ENCODE results near the gene MICAL1.

The MICAL1 gene

GRCh38 chr6:109486068-109486467, 30.5 kb upstream of the MICAL1 start:
- WGBS, 2 experiments (ENCODE audit: insufficient coverage in 2 of 2): no CpG with 5 or more reads among the region's 1 CpG

DNA sequence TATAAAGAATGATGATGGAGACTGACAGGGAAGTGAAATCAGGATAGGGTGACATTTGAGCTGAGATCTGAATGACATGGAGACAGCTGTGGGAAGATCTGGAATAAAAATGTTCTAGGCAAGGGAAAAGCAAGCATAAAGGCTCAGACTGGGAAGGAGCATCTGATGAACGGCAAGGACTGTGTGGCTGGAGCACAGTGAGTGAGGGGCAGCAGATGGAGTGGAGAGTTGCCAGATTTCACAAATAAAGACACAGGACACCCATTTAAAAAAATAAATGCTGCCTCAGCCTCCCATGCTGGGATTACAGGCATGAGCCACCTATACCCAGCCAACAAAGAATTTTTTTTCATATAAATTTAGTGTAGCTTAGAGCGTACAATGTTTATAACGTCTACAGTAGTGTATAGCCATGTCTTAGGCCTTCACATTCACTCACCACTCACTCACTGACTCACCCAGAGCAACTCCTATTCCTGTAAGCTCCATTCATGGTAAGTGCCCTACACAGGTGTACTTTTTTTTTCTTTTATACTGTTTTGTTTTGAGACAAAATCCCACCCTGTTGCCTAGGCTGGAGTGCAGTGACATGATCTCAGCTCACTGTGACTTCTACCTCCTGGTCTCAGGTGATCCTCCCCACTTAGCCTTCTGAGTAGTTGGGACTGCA, 29.8 kb upstream of the MICAL1 start:
- no peaks in the 10 kb centered on the region for H3K4me1 ChIP-seq (ENCODE audit: control insufficient read depth, insufficient read depth, low read length, poor library complexity, severe bottlenecking)
- peaks cover 15% of the 10 kb centered on the region for H3K36me3 ChIP-seq (ENCODE audit: control insufficient read depth, insufficient read depth, low read length)
- H3K4me3 ChIP-seq (ENCODE audit: extremely low read depth, insufficient read depth, low read length, poor library complexity, severe bottlenecking): no peak overlapping the region
- H3K9me3 ChIP-seq (ENCODE audit: control insufficient read depth, low read length): no peaks in the 10 kb centered on the region
- 57 to 71% methylated on average over 1 of the region's 3 CpGs for WGBS, 2 experiments (ENCODE audit: insufficient coverage in 2 of 2)
- no peak overlapping the region for H3K27ac ChIP-seq (ENCODE audit: low read depth, low read length, severe bottlenecking)

More at GRCh38 chr6:109486068-109486467, 30.5 kb upstream of the MICAL1 start:
- no peaks in the 10 kb centered on the region for H3K4me1 ChIP-seq (ENCODE audit: control insufficient read depth, insufficient read depth, low read length, poor library complexity, severe bottlenecking)
- no peaks in the 10 kb centered on the region for H3K9me3 ChIP-seq (ENCODE audit: control insufficient read depth, low read length)
- H3K36me3 ChIP-seq (ENCODE audit: control insufficient read depth, insufficient read depth, low read length): peaks cover 8% of the 10 kb centered on the region
- H3K4me3 ChIP-seq (ENCODE audit: extremely low read depth, insufficient read depth, low read length, poor library complexity, severe bottlenecking): no peak overlapping the region
- H3K27ac ChIP-seq (ENCODE audit: low read depth, low read length, severe bottlenecking): no peak overlapping the region

DNA sequence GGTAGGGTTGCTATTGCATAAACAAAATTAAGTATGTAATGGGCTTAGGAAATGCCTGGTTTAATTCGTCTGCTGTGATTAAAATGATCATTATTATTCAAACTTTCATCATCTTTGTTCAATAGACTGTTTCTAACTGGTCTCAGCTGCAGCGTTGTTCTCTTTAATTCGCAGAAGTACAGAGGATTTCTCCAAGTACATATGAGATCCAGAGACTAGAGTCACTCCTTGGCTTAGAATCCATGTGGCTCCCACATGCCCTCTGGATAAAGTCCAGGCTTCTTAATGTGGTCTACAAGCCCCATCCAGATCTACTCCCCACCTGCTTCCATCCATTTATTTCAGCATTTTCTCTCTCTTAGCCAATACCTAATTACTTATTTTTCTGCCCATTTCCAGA, 28.6 kb upstream of the MICAL1 start:
- H3K4me1 ChIP-seq (ENCODE audit: control insufficient read depth, insufficient read depth, low read length, poor library complexity, severe bottlenecking): peaks cover 5% of the 10 kb centered on the region
- peaks cover 25% of the 10 kb centered on the region for H3K36me3 ChIP-seq (ENCODE audit: control insufficient read depth, insufficient read depth, low read length)
- 100% methylated on average over 2 of the region's 3 CpGs for WGBS, 2 experiments (ENCODE audit: insufficient coverage in 2 of 2)
- no peak overlapping the region for H3K27ac ChIP-seq (ENCODE audit: low read depth, low read length, severe bottlenecking)
- H3K4me3 ChIP-seq (ENCODE audit: extremely low read depth, insufficient read depth, low read length, poor library complexity, severe bottlenecking): peak overlapping the region; percentile 33
- no peaks in the 10 kb centered on the region for H3K9me3 ChIP-seq (ENCODE audit: control insufficient read depth, low read length)

DNA sequence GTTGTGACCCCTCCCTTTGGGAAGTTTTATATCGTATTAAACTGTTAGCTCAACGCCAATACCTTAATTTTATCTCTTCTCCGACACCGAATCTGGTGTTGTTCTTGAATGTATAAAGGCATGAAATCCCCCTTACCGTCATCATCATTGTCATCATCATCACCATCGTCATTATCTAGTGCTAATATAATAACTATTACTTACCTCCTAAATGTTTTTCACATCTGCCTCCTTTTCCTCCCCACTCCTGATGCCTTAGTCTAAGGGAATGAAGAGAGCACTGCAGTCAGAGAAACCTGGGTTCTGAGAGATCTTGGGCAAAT, 28.1 kb upstream of the MICAL1 start:
- Histone ChIP-seq H3K36me3 (ENCODE audit: control insufficient read depth, insufficient read depth, low read length) (peaks cover 29% of the 10 kb centered on the region), H3K9me3 (ENCODE audit: control insufficient read depth, low read length) (no peaks in the 10 kb centered on the region), H3K27ac (ENCODE audit: low read depth, low read length, severe bottlenecking) (no peak overlapping the region), H3K4me3 (ENCODE audit: extremely low read depth, insufficient read depth, low read length, poor library complexity, severe bottlenecking) (peak overlapping the region; percentile 33), H3K4me1 (ENCODE audit: control insufficient read depth, insufficient read depth, low read length, poor library complexity, severe bottlenecking) (peaks cover 7% of the 10 kb centered on the region)
- WGBS, 2 experiments (ENCODE audit: insufficient coverage in 2 of 2): no CpG with 5 or more reads among the region's 6 CpGs

GRCh38 chr6:109482905-109483734, 27.5 kb upstream of the MICAL1 start, which contains the start of gene ZBTB24:
TSS of gene ZBTB24 (minus strand) at chr6:109483219. CDS start at chr6:109482026, 1,193 bp downstream.
- WGBS, 2 experiments (ENCODE audit: insufficient coverage in 2 of 2): 0% methylated on average over 33 to 43 of the region's 97 CpGs
- H3K4me3 ChIP-seq (ENCODE audit: extremely low read depth, insufficient read depth, low read length, poor library complexity, severe bottlenecking): peak within 1 kb of the TSS; percentile 69
- peaks cover 30% of the 10 kb centered on the region for H3K36me3 ChIP-seq (ENCODE audit: control insufficient read depth, insufficient read depth, low read length)

GRCh38 chr6:109480993-109481480, 25.5 kb upstream of the MICAL1 start:
- Histone ChIP-seq H3K4me1 (ENCODE audit: control insufficient read depth, insufficient read depth, low read length, poor library complexity, severe bottlenecking) (peaks cover 11% of the 10 kb centered on the region), H3K4me3 (ENCODE audit: extremely low read depth, insufficient read depth, low read length, poor library complexity, severe bottlenecking) (no peak overlapping the region), H3K36me3 (ENCODE audit: control insufficient read depth, insufficient read depth, low read length) (peaks cover 48% of the 10 kb centered on the region), H3K27ac (ENCODE audit: low read depth, low read length, severe bottlenecking) (no peak overlapping the region), H3K9me3 (ENCODE audit: control insufficient read depth, low read length) (no peaks in the 10 kb centered on the region)
- WGBS, 2 experiments (ENCODE audit: insufficient coverage in 2 of 2): 97 to 98% methylated on average over 7 of the region's 7 CpGs

More at GRCh38 chr6:109482905-109483734, 27.5 kb upstream of the MICAL1 start, which contains the start of gene ZBTB24:
- no peak within 1 kb of the TSS for H3K27ac ChIP-seq (ENCODE audit: low read depth, low read length, severe bottlenecking)
- H3K9me3 ChIP-seq (ENCODE audit: control insufficient read depth, low read length): no peaks in the 10 kb centered on the region
- peaks cover 7% of the 10 kb centered on the region for H3K4me1 ChIP-seq (ENCODE audit: control insufficient read depth, insufficient read depth, low read length, poor library complexity, severe bottlenecking)

- Histone ChIP-seq H3K4me3 (ENCODE audit: extremely low read depth, insufficient read depth, low read length, poor library complexity, severe bottlenecking) (no peak overlapping the region), H3K27ac (ENCODE audit: low read depth, low read length, severe bottlenecking) (no peak overlapping the region), H3K9me3 (ENCODE audit: control insufficient read depth, low read length) (no peaks in the 10 kb centered on the region), H3K4me1 (ENCODE audit: control insufficient read depth, insufficient read depth, low read length, poor library complexity, severe bottlenecking) (peaks cover 11% of the 10 kb centered on the region), H3K36me3 (ENCODE audit: control insufficient read depth, insufficient read depth, low read length) (peaks cover 68% of the 10 kb centered on the region)
- WGBS, 2 experiments (ENCODE audit: insufficient coverage in 2 of 2): 92 to 100% methylated on average over 3 of the region's 5 CpGs
Observed at GRCh38 chr6:109478841-109479624, 23.5 kb upstream of the MICAL1 start.

DNA sequence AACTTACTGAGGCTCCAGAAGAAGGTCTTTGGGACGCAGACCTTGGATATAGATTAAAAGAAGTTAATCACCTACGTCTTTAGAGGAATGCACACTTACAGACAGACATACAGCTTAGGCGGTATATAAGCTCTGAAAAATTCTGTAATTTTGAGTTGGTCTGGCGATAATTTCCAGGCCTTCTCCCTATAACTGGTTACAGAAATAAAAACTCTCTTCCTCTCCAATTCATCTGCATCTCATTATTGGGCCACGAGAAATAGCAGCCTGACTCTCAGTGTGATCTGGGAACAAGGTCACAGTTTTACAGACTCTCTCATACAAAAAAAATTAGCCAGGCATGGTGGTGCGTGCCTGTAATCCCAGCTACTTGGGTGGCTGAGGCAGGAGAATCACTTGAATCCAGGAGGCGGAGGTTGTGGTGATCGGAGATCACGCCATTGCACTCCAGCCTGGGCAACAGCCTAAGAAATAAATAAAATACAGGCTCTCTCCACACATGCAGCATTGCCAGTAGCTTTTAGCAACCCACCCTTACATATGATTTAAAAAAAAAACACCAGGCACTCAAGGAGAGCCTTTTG, 22.7 kb upstream of the MICAL1 start:
- Histone ChIP-seq H3K4me3 (ENCODE audit: extremely low read depth, insufficient read depth, low read length, poor library complexity, severe bottlenecking) (no peak overlapping the region), H3K4me1 (ENCODE audit: control insufficient read depth, insufficient read depth, low read length, poor library complexity, severe bottlenecking) (peaks cover 11% of the 10 kb centered on the region), H3K9me3 (ENCODE audit: control insufficient read depth, low read length) (no peaks in the 10 kb centered on the region), H3K36me3 (ENCODE audit: control insufficient read depth, insufficient read depth, low read length) (peaks cover 75% of the 10 kb centered on the region), H3K27ac (ENCODE audit: low read depth, low read length, severe bottlenecking) (no peak overlapping the region)
- WGBS, 2 experiments (ENCODE audit: insufficient coverage in 2 of 2): 94 to 100% methylated on average over 4 of the region's 9 CpGs

DNA sequence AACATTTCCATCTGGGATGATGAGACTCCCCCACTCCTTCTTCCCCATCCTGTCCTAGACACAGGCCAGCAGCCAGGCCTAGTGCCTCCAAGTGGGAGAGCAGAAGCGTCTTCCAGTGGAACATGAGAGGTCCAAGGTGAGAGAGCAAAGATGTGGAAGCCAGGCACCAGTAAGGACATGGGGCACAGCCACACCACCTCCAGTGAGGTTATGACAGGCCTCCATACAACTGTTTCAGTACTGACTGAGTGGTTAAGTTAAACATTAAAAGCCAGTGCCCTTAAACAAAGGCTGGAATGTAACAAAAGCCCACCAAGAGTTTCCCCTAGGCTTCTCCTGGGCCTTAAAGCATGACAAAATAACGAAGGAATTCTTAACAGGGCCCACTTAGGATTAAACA, 22.2 kb upstream of the MICAL1 start:
- Histone ChIP-seq H3K27ac (ENCODE audit: low read depth, low read length, severe bottlenecking) (no peak overlapping the region), H3K4me3 (ENCODE audit: extremely low read depth, insufficient read depth, low read length, poor library complexity, severe bottlenecking) (no peak overlapping the region), H3K36me3 (ENCODE audit: control insufficient read depth, insufficient read depth, low read length) (peaks cover 81% of the 10 kb centered on the region), H3K9me3 (ENCODE audit: control insufficient read depth, low read length) (no peaks in the 10 kb centered on the region), H3K4me1 (ENCODE audit: control insufficient read depth, insufficient read depth, low read length, poor library complexity, severe bottlenecking) (peaks cover 11% of the 10 kb centered on the region)
- WGBS, 2 experiments (ENCODE audit: insufficient coverage in 2 of 2): 56 to 64% methylated on average over 2 of the region's 2 CpGs

DNA sequence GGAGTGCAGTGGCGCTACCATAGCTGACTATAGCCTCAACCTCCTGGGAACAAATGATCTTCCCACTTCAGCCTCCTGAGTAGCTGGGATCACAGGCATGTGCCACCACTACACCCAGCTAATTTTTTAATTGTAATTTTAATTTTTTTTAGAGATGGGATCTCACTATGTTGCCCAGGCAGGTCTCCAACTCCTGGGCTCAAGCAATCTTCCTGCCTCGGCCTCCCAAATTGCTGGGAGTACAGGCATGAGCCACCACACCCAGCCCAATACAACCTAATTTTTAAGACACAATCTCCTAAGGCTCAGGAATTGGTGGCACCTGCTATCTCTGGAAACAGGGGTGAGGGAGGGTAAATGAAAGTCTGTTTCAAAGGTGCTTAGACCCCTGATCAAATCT, 21.6 kb upstream of the MICAL1 start:
- no peak overlapping the region for H3K4me3 ChIP-seq (ENCODE audit: extremely low read depth, insufficient read depth, low read length, poor library complexity, severe bottlenecking)
- H3K9me3 ChIP-seq (ENCODE audit: control insufficient read depth, low read length): no peaks in the 10 kb centered on the region
- no peak overlapping the region for H3K27ac ChIP-seq (ENCODE audit: low read depth, low read length, severe bottlenecking)
- peaks cover 11% of the 10 kb centered on the region for H3K4me1 ChIP-seq (ENCODE audit: control insufficient read depth, insufficient read depth, low read length, poor library complexity, severe bottlenecking)
- 100% methylated on average over 1 of the region's 2 CpGs for WGBS, 2 experiments (ENCODE audit: insufficient coverage in 2 of 2)
- peaks cover 87% of the 10 kb centered on the region for H3K36me3 ChIP-seq (ENCODE audit: control insufficient read depth, insufficient read depth, low read length)
